ENCODE measurements around the gene CWC27.

CWC27 gene

GRCh38 chr5:64980176-64980575 is 211.4 kb downstream of the CWC27 start:
- DNase-seq (ENCODE audit: low spot score), result no peak

DNA sequence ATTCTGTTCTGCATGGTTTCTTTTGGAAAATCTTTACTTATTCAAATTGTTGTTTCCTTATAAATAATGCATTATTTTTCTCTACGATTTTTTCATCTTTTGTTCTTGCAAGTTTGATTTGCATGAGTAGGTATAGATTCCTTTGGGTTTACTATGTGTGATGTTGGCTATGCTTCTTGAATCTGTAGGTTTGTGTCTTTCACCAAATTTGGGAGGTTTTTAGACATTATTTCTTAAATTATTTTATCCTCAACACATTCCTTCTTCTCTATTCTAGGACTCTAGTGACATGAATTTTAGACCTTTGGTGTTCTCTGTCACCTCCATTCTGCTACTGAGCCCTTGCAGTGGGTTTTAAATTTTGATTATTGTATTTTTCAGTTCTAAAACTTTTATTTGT is 219.0 kb downstream of the CWC27 start:
- DNase-seq (ENCODE audit: low spot score), result no peak

- DNase-seq (ENCODE audit: low spot score), result no peak
Observed at GRCh38 chr5:65009207-65009606, 240.5 kb downstream of the CWC27 start.

DNA sequence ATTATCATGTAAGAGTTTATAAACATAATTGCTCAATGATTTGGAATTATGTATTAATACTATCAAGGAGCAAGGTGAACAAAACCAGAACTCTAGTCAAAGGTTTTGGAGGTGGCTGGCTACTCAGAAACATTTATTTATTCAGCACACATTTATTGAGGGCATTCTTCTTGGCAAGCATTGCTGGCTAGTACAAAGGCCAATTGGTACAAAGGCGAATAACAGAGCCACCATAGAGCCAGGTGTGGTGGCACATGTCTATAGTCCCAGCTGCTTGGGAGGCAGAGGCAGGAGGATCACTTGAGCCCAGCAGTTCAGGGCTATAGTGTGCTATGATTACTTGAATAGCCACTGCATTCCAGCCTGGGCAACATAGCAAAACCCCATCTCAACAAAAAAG is 242.1 kb downstream of the CWC27 start:
- no peak for DNase-seq (ENCODE audit: low spot score)

DNA sequence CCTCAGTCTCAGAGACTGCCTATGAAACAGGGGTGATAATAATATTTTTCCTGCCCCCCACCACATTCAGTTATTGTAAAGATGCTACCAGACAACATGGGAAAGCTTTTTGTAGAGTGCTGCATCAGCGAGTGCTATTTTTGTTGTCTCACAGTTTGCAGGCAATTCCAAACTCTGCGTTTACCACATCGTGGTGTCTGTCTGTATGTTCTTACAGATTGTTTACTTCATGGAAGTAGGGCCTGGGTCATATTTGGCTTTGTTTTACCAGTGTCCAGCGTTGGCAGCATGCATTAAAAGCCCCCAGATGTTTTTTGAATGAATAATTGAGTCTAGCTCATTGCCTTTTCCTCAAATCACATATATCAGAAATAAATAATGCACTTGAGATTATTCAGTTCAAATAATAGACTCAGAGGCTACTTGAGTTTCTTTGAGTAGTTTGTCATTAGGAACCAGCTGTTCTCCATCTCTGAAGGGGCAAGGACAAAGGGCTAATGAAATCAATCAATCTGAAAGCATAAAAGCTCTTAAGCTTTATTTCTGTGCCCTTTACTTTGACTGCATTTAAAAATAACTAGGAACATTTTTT is 243.7 kb downstream of the CWC27 start:
- no peak for DNase-seq (ENCODE audit: low spot score)

DNA sequence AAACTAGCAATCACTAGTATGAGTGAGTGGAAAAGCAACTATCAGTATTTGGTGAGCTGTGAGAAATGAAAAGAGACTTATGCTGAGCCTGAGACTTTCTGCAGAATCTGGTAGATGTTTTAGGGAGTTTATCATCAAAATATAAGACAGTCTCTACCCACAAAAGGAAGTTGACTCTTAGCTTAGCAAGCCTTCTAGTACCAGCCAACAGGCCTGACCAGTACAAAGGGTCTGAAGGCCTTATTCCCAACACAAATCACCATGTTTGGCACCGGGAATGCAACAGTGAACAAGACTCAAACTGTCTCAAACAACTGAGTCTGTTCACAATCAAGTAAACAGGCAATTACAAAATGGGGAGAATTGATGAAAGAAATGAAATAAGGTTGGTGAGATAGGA is 244.4 kb downstream of the CWC27 start:
- DNase-seq (ENCODE audit: low spot score), result no peak

GRCh38 chr5:65014769-65015168 is 246.0 kb downstream of the CWC27 start:
- DNase-seq (ENCODE audit: low spot score), result no peak

DNA sequence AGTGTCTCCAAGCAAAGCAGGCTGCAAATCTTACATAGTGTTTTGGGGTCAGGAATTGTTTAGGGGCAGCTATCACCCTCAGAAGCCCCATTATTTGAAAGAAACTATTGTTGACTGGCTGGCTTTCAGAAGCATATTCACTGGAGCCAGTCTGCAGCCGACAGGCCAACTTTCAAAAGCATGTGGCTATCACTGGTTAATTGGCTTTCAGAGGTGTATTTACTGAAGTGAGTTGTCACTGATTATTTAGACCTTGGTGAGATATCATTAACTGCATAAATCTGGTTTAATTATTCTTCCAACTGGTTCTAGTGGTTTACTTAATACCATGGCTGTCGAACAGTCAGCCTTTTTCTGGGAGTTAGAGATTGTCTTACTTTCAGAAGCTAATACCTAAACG is 247.0 kb downstream of the CWC27 start:
- no peak for DNase-seq (ENCODE audit: low spot score)

- no peak for DNase-seq (ENCODE audit: low spot score)
Observed at GRCh38 chr5:65017636-65018035, 248.9 kb downstream of the CWC27 start.

- DNase-seq (ENCODE audit: low spot score), result no peak
Observed at GRCh38 chr5:65018763-65019162, 250.0 kb downstream of the CWC27 start.

DNA sequence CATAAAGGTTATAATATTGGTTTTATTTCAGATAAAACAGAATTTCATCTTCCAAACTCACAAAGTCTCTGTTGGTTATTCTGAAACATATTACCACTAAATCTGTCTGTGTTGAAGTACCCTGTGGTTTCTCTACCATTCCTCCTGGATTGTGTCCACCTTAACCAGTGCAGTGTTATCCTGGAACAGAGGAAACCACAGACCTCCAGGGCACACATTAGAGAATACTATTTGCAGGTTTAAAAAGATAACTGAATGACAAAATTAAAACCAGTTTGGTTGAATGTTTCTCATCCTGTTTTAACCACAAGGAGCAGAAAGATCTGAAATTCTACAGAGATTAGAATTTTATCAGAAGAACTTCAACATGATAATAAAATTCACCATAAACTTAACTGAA is 251.8 kb downstream of the CWC27 start:
- no peak for DNase-seq (ENCODE audit: low spot score)

DNA sequence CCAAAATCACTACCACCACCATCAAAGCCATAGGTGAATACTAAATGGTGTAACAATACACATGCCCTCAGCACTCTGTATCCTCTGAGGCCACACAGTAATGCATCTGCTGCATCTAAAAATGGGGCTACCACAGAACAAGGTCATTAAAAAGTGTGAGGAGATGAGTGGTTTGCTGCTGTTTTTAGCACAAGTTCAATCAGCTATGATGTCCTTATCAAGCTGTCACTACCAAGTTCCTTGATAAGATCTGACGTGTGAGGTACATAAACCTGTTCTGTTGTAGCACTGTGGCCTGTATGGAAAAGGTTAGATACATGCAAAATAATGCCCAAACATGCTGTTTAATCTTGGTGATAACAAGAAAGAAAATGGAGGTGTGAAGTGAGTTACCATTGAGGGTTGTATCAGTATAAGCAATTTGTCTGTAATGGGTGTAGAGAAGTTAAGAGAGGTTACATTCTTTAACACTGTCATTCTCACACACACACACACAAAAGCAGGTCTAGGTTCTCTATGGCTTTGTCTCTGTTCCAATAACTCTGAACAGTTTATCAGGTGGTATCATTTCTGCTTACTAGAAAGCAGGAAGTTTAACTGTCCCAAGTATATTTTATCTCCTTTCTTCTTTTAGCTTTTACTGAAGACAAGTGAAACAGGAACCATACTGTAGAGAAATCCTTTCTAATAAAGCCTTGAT is 252.9 kb downstream of the CWC27 start:
- DNase-seq (ENCODE audit: low spot score), result no peak

GRCh38 chr5:65022932-65023331 is 254.2 kb downstream of the CWC27 start:
- no peak for DNase-seq (ENCODE audit: low spot score)

DNA sequence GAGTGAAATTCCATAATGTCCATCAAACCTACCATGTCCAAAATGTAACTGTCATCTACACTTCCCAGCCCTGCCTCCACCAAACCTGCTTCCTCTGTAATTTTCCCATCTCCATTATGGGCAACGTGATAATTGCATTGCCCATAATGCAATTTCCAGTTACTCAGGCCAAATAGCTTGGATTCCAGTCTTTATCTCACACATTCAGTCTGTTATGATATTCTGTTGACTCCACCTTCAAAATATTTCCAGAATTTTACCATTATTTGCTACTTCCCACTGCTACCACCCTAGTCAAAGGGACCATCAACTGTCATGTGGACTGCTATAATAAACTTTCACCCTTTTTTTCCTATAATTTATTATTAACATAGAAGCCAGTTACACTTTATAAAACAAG is 256.0 kb downstream of the CWC27 start:
- DNase-seq (ENCODE audit: low spot score), result no peak

GRCh38 chr5:65026816-65027548 is 258.3 kb downstream of the CWC27 start:
- no peak for DNase-seq (ENCODE audit: low spot score)

- no peak for DNase-seq (ENCODE audit: low spot score)
Observed at GRCh38 chr5:65029178-65029577, 260.4 kb downstream of the CWC27 start.

GRCh38 chr5:65030056-65030455 is 261.3 kb downstream of the CWC27 start:
- no peak for DNase-seq (ENCODE audit: low spot score)

DNA sequence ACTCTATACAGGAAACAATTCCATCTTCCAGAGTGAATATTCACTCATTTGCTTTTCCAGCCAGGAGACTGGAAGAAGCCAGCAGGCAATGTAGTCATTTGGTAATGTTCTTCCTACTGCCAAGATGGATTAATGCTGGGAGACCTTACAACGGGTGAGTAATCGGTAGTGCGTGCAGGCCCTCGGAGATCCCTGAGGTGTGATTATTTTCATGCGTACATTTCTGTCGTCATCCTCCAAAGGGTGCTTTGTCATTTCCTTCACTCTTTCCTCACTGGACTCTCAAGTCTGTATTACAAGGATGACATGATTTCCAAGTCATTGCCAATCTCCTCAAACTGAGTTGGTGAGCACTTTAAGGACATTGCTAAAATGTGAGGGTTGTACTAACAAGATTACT is 263.5 kb downstream of the CWC27 start:
- no peak for DNase-seq (ENCODE audit: low spot score)

DNA sequence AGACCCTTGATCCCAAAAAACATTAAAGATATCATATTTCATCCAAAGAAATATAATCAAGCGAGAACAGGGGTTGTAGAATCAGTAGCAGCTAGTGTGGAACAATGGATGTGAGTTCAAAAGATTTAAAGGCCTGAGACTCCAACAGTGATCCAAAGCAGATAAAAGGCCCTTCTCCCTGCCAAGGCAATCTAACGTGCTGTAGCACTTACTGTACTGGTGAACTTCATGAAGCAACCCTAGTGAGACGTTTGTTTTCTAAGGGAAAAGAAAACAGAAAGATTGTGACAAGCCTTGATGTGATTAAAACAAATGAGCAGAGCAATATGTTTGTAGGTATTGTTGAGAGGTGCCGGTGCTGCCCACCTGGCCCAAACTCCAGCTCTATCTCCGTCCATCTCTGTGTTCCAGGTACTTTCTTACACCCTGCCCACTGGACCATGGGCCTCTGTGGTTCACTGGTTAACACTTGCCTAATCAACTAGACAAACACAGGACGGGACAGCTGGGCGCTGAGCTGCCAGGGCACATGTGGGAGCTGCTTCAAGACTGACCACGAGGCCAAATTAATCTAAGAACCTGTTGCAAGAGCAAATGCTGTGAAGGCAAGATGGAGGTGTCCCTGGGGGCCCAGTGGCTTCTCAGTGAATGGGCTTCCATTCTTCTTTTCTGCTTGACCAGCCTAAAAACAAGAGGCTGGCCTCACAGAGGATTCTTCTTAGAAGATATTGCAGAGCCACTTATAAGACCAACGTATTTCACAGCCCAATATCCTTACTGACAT is 265.5 kb downstream of the CWC27 start:
- no peak for DNase-seq (ENCODE audit: low spot score)

GRCh38 chr5:65034813-65035209 is 266.1 kb downstream of the CWC27 start:
- no peak for DNase-seq (ENCODE audit: low spot score)

- peak; percentile 94 for DNase-seq (ENCODE audit: low spot score)
Observed at GRCh38 chr5:65035211-65036206, 266.8 kb downstream of the CWC27 start.
